DOHH2 (cell line): ENCODE results near the gene SLC6A13.

Experiments used
- H3F3A ChIP-seq: fragments of 200-600 bp; sonication (generic), shearing (Covaris generic); 2 replicates; pipeline ENCODE4 v1.6.0; 2016; ENCODE audit warnings: antibody characterized with exemption, mild to moderate bottlenecking; ENCODE audit not compliant: control insufficient read depth, insufficient read depth
- H3K27ac ChIP-seq: fragments of 200-600 bp; sonication (generic); 2 replicates; pipeline ENCODE4 v1.5.1; 2014; ENCODE audit warnings: low read depth, mild to moderate bottlenecking, low read length, moderate library complexity
- H3K27me3 ChIP-seq: fragments of 200-600 bp; sonication (generic); 2 replicates; pipeline ENCODE4 v1.6.1; 2014; ENCODE audit warnings: mild to moderate bottlenecking, low read length, mixed read lengths; ENCODE audit not compliant: control insufficient read depth
- H3K36me3 ChIP-seq: fragments of 200-600 bp; sonication (generic); 2 replicates; pipeline ENCODE4 v1.6.1; 2014; ENCODE audit warnings: mild to moderate bottlenecking, low read length, moderate library complexity, mixed read lengths; ENCODE audit not compliant: control insufficient read depth
- H3K4me1 ChIP-seq: fragments of 200-600 bp; sonication (generic); 2 replicates; pipeline ENCODE4 v1.6.1; 2014; ENCODE audit warnings: mild to moderate bottlenecking, low read length, mixed read lengths; ENCODE audit not compliant: control insufficient read depth
- H3K4me2 ChIP-seq: fragments of 200-600 bp; sonication (generic); 2 replicates; pipeline ENCODE4 v1.6.0; 2014; ENCODE audit warnings: mild to moderate bottlenecking, low read length, moderate library complexity
- H3K4me3 ChIP-seq: fragments of 200-600 bp; sonication (generic); 2 replicates; pipeline ENCODE4 v1.5.1; 2014; ENCODE audit warnings: mild to moderate bottlenecking, low read length, mixed read lengths
- H3K79me2 ChIP-seq: fragments of 200-600 bp; sonication (generic); 2 replicates; pipeline ENCODE4 v1.6.1; 2014; ENCODE audit warnings: mild to moderate bottlenecking, low read length, mixed read lengths; ENCODE audit not compliant: control insufficient read depth
- H3K9me2 ChIP-seq: fragments of 200-600 bp; sonication (generic); replicated peaks from 2 replicates; pipeline ENCODE4 v1.6.1; 2014; ENCODE audit warnings: mild to moderate bottlenecking, low read length, mixed read lengths; ENCODE audit not compliant: control insufficient read depth
- H3K9me3 ChIP-seq: fragments of 200-600 bp; sonication (generic); 2 replicates; pipeline ENCODE4 v1.6.1; 2014; ENCODE audit warnings: antibody characterized with exemption, low read length, mixed read lengths; ENCODE audit not compliant: control insufficient read depth, insufficient read depth
- H4K20me1 ChIP-seq: fragments of 200-600 bp; sonication (generic); 2 replicates; pipeline ENCODE4 v1.6.0; 2014; ENCODE audit warnings: low read depth, mild to moderate bottlenecking, antibody characterized with exemption, low read length, moderate library complexity; ENCODE audit not compliant: control insufficient read depth, insufficient read depth
- CTCF ChIP-seq: fragments of 200-600 bp; sonication (generic); IDR thresholded peaks from one replicate; pipeline ENCODE4 v1.5.1; 2014; ENCODE audit warnings: antibody characterized with exemption, mild to moderate bottlenecking, low read depth, low read length; ENCODE audit not compliant: poor library complexity, severe bottlenecking
- EZH2phosphoT487 ChIP-seq: fragments of 200-600 bp; sonication (generic); IDR thresholded peaks from 2 replicates; pipeline ENCODE4 v1.6.1; 2017; ENCODE audit warnings: borderline replicate concordance, mild to moderate bottlenecking, antibody characterized with exemption, low read length, moderate library complexity, mixed read lengths

The SLC6A13 gene

GRCh38 chr12:215116-215515 lies 47.5 kb downstream of the SLC6A13 start:
- Histone ChIP-seq H3K4me1 (peaks cover 27% of the 10 kb centered on the region), H3K4me2 (no peak overlapping the region), H3K79me2 (no peaks in the 10 kb centered on the region), H3K9me2 (no peaks in the 10 kb centered on the region), H4K20me1 (no peaks in the 10 kb centered on the region), H3K4me3 (no peak overlapping the region), H3K9me3 (no peaks in the 10 kb centered on the region), H3F3A (no peaks in the 10 kb centered on the region), H3K27me3 (peaks cover 48% of the 10 kb centered on the region), H3K27ac (no peak overlapping the region), H3K36me3 (no peaks in the 10 kb centered on the region)
- TF ChIP-seq EZH2phosphoT487 (no peak), CTCF (no peak)

GRCh38 chr12:214003-214741 lies 48.5 kb downstream of the SLC6A13 start, which contains the start of gene SLC6A12:
SLC6A12 (minus strand) TSS chr12:214157; CDS start chr12:209986, 4,171 bp downstream.
- H3K79me2 ChIP-seq, result no peaks in the 10 kb centered on the region
- no peaks in the 10 kb centered on the region for H3K9me3 ChIP-seq
- H3K27ac ChIP-seq, result no peak within 1 kb of the TSS
- no peaks in the 10 kb centered on the region for H3K9me2 ChIP-seq
- no peaks in the 10 kb centered on the region for H3K36me3 ChIP-seq
- no peak for TF ChIP-seq CTCF
- TF ChIP-seq EZH2phosphoT487, result no peak
- H3K4me3 ChIP-seq, result no peak within 1 kb of the TSS
- peak within 1 kb of the TSS; percentile 10 for H3K4me2 ChIP-seq
- peaks cover 27% of the 10 kb centered on the region for H3K4me1 ChIP-seq
- H3K27me3 ChIP-seq, result peaks cover 48% of the 10 kb centered on the region
- no peaks in the 10 kb centered on the region for H3F3A ChIP-seq
- H4K20me1 ChIP-seq, result no peaks in the 10 kb centered on the region

DNA sequence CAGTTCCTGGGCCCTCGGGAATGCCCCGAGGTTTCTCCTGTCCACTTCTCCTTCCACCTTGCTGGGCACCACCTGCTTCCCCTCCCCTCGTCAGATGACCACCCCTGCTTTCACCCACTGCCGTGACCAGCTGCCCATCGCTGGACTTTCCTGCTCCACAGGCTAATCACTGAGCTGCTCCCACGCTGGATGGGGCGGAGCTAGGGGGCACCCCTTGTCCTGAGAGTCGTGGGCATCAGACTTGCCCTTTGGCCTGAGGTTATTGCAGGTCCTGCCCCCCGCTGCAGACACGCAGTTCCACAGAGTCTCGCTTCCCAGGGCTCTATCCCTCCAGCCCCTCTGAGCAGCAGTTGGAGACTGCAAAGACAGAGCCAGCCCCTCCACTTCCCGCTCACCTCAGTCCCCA lies 49.1 kb downstream of the SLC6A13 start:
- Histone ChIP-seq H3F3A (no peaks in the 10 kb centered on the region), H3K4me2 (no peak overlapping the region), H3K9me2 (no peaks in the 10 kb centered on the region), H3K4me3 (no peak overlapping the region), H3K9me3 (no peaks in the 10 kb centered on the region), H4K20me1 (no peaks in the 10 kb centered on the region), H3K27ac (no peak overlapping the region), H3K27me3 (peaks cover 48% of the 10 kb centered on the region), H3K36me3 (no peaks in the 10 kb centered on the region), H3K79me2 (no peaks in the 10 kb centered on the region), H3K4me1 (peaks cover 27% of the 10 kb centered on the region)
- TF ChIP-seq CTCF, result no peak
- no peak for TF ChIP-seq EZH2phosphoT487
